GM19395 (cell line): Measurements from ENCODE around the gene CCDC77.

ENCODE experiments used
- ATAC-seq: cut with Tn5 transposase; IDR thresholded peaks from one replicate; pipeline ENCODE4 v1.9.1; 2021; ENCODE audit warnings: mild to moderate bottlenecking, moderate library complexity; ENCODE audit not compliant: unreplicated experiment

CCDC77 gene

GRCh38 chr12:479161-479560 is 77.7 kb downstream of the CCDC77 start:
- ATAC-seq: no peak

- ATAC-seq: no peak
These were observed 79.7 kb downstream of the CCDC77 start for GRCh38 chr12:480831-481816.

GRCh38 chr12:482061-482460 is 80.6 kb downstream of the CCDC77 start:
- ATAC-seq: no peak

- ATAC-seq: no peak
These were observed 82.7 kb downstream of the CCDC77 start for GRCh38 chr12:484096-484495.

GRCh38 chr12:490260-490659 is 88.8 kb downstream of the CCDC77 start:
- ATAC-seq: no peak
